Testis (tissue), 2 donors: ENCODE measurements around the gene PLEKHG5.

Source experiments
- CTCF ChIP-seq, 3 experiments: fragments of 450-650 bp in 2 of 3; fragments of 200-600 bp in 1 of 3; sonication (generic) in 1 of 3; IDR thresholded peaks; one replicate each; pipeline ENCODE4 v1.5.1; 2016 to 2019; ENCODE audit warnings: antibody characterized with exemption in 3 of 3, mild to moderate bottlenecking in 2 of 3, moderate library complexity in 1 of 3
- POLR2A ChIP-seq: fragments of 450-650 bp; IDR thresholded peaks from one replicate; pipeline ENCODE4 v1.6.1; 2017; ENCODE audit warnings: antibody characterized with exemption, mild to moderate bottlenecking, moderate library complexity

DNA sequence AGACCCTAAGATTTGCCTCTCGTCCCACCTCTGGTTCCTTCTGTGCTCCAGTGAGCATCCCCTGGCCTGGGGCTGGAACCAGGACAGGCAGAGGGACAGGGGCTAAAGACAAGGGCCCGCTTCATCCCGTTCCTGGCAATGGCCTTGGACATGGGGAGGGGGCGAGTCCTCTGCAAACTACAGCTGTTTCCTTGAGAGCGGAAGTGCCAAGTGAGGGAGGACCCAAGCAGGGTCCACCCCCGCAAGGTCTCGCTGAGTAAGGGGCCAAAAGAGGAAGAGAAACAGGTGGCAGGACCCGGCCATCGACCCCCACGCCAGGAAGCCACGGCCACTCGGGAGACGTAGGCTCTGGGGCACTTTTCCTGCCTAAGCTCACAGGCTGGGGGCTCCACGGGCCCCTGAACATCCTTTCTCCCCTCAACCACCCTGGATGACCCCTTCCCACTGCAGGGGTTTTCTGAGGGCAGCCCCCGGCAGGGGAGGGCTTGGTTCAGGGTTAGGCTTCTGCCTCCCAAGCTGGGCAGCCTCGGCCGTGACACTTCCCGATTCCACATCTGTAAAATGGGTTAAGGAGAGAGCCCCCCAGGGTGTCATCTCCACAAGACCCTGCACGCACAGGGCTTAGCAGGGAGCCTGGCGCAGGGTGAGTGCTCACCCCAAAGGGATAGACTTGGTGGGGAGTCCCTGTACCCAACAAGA lies 17.9 kb upstream of the PLEKHG5 start:
- no peak for TF ChIP-seq CTCF (IDR thresholded peaks at IDR 0.05)
- no peak for TF ChIP-seq POLR2A
